GM18909 (cell line): ENCODE measurements around the gene SMIM38.

Experiments
- ATAC-seq: cut with Tn5 transposase; IDR thresholded peaks from one replicate; pipeline ENCODE4 v1.9.1; 2021; ENCODE audit warnings: mild to moderate bottlenecking; ENCODE audit not compliant: unreplicated experiment, poor library complexity

Gene SMIM38

DNA sequence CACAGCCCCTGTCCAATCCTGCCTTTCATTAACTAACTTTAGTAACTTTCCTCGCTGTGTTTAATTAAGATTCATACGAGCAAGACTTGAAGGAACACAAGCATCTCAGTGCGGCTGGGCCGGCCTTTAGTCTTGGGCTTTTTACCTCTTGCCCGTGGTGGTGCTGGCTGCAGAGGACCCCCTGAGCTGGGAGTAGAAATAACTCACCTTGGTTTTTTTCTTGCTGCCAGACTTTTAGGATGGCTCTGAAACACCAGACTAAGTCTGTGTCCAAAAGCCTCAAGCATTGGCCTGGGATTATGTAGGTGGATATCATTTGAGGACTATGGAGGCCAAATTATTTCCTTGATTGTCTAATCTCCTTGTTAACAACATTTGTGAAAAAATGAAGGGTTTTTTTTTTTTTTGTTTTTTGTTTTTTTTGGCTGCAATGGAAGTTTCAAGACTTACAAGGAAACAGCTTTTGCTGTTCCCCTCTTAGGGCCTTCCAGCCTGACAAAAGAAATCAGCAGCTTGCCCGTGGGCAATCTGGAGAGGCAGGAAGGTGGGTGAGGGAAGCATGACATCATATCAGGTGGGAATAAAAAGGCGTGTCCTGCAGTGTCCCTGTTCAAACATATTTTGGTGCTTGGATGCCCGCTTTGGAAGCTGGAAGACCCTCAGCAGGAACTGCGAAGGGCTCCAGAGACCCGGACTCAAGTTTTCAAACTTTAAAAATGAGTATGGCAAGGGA, 44.0 kb downstream of the SMIM38 start:
- no peak for ATAC-seq

DNA sequence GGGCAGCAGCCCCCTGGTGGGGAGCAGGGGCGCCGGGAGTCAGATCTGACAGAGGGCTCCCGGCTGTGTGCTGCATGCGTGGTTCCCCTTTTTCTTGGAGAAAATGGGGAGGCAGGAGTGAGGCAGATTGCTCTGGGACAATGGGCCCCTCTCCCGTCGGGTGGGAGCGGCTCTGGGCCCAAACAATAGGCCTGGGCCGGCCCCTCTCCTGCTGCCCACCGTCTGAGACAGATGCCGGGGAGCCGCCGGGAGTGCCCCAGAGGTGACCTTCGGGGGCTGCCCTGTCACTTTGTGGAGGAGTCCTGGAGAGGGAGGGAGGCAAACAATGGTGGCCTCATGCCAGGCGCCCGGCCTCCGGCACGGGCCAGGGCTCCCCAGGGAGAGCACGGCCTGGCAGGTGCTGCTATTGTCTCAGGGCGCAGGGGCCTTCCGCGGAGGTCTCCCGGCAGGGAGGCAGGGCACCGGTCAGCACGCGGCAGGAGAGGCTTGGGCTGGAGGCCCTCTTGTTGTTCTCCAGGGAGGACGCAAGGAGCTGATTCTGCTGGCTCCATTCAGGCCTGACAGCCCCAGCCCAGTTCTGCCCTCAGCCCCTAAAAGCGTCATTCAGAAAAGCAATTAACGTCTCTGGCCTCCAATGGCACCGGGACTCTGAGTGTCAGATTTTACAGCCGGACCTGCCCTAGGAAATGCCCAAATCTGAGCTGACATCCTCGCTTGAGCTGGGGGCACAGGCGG, 44.8 kb downstream of the SMIM38 start:
- ATAC-seq: no peak

DNA sequence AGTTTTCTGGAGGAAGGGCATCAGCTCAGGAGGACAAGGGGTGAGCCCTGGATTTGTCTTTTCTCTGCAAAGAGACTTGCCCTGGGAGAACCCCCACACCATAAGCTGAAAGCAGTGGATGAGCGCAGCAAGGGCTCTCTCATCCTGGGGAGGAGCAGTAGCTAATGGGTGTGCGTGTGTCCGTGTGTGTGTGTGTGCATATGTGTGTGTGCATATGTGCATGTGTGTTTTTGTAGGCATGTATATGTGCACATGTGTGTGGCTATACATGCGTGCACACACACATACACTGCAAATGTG, 45.3 kb downstream of the SMIM38 start:
- no peak for ATAC-seq

DNA sequence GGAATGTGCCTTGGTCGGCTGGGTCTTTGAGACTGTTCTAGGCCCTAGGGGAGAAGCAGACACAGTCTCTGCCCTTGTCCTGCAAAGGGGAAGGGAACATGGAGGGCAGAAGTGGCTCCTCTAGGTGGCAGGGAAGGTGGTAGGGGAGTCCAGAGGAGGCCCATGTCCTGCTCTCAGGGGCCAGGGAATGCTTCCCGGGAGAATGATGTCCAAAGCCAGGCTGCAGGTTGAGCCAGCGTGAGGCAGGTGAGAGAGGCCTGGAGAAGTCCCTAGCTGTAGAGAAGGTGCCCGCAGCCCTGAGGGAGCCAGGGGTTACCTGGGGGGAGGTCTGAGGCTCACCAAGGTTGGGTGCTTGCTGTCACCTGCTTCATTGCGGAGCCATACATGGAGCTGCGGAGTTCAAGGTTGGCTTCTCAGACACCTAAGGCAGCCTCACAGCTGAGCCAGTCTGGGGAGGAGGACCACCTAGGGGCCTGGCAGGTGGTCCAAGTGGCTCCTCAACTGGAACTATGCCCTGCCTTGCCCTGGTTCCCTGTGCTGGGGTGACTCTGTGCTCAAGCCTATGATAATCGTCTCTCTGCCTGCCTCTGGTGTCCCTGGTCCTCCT, 46.1 kb downstream of the SMIM38 start:
- ATAC-seq: no peak

DNA sequence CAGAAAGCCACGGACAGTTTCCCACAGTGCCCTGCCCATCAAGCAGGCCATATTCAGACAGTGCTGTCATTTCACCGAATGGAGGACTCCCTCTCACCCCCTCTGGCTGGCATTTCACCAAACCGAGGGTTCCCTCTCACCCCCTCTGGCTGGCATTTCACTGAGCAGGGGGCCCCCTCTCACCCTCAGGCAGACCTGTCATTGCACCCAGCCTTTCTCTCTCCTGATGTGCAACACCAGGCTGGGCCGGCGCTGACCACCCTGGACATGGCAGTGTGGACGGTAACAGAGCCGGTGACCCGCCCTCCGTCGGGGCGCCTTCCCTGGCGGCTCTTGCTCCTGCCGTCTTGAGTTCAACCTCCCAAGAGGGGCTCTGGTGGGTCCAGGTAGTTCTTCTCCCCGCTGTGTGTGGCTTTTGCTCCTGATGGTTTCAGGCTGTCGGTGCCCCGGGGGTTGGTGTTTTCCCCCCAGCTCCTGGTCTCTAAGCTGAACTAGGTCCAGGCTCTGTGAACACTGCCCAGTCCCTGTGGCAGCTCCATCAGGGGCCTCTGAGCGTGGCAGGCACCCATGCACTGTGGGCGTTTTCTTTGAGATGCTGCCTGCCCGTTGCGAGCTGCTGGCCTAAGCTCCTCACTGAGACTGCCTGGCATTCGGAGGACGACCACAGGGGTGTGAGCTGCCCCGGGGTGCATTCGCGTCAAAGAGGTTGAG, 46.9 kb downstream of the SMIM38 start:
- no peak for ATAC-seq

DNA sequence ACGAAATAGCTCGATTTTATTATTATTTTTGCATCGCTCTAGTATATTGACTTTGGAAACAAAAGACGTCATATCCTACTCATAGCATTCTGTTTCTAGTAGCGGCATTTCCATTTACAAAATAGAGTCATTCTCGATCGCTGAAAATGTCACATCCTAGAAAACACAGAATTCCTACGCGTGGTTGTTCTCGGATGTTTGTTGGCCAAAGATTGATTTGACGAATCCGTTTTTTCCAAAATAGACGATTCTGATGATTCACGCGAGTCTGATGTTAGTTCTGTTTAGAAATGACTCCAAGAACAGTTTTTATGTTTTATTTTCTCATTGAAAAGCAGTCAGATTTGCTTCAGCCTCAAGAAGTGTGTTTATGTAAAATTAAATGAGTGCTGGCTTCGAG, 47.6 kb downstream of the SMIM38 start:
- no peak for ATAC-seq

DNA sequence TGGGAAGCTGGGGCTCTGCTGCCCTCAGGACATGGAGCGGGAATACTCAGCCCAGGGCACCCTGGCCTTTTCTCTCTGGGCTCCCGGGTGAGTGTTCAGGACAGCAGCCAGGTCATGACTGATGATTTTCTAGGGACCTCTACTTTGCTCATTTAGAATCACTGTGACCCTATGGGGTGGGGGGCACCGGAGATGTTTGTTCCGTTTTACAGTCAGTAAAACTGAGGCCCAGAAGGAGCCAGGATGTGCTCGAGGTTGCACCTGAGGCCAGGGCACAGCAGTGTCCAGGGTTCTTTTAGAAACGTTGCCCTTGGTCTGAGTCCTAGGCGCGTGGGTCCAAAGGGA, 48.1 kb downstream of the SMIM38 start:
- no peak for ATAC-seq

DNA sequence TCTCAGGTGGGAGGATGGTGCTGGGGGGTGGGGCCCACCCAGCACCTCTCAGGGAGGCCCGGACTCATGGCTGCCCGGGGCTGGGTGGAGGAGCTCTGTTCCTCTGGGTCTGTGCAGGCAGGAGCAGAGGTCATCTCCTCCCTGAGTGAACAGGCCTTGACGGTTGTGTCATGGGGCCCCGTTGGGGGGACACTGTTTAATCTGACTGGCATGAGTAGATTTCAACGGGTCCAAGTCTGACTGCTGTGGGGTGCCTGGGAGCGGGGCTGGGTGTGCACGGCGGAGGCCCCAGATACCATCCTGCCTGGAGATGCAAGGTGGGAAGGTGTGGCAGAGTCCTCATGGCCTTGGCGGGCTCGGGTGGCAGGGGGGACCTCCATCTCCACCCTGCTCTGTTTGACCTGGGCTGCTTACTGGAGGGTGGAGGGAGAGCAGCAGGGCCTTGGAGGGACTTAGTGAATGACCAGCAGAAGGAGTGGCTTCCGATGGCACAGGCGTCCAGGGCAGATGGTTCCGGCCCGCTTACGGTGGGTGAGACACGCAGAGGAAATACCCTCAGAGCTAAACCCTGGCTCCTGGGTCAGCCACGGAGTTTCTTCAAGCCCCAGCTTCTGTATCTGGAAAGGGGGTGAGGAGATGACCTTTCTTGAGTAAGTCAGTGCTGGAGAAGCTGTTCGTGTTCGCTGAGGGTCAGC, 48.7 kb downstream of the SMIM38 start:
- no peak for ATAC-seq

DNA sequence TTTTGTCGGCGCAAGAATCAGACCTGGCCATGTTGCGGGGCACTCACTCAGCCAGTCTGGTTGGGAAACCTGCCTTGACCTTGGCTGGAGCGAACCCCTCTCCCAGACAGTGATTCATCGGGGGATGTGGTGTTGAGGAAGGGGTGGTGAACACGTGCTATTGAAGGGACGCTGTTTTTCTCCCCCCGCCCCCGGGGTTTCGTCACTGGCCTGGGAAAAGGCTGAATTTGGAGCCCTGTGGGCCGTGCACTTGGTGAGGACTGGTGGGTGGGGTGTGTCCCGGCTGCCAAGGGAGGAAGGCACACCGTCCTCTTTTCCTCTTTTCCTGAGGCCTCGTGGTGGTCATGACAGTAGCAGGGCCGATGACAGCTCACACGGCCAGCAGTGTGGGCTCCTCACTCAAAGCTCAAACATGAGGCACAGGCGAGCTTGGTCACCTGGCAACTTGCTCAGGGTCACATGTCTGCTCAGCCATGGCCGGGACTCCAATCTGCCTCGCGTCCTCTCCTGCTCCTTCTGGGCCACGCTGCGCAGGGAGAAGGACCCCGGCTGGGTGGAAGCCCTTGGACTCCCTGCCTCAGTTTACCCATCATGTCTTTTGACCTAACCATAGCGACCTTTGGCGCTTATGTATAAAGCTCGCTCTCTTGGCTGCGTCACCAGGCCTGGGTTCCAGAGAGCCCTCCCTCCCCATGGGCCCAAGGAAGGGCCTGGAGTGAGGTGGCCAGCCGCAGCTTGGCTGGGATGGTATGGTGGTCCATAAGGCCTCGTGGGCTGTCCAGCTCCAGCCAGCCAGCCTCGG, 49.4 kb downstream of the SMIM38 start:
- no peak for ATAC-seq
